IPS-18a (cell line): ENCODE results near the gene ETNK2.

Experiments used
- H3K27ac ChIP-seq: one replicate; pipeline ENCODE4 v1.5.1; 2013; ENCODE audit warnings: low read length
- H3K27me3 ChIP-seq: one replicate; pipeline ENCODE4 v1.6.1; 2013; ENCODE audit warnings: mild to moderate bottlenecking, low read length; ENCODE audit not compliant: control insufficient read depth, insufficient read depth
- H3K36me3 ChIP-seq: one replicate; pipeline ENCODE4 v1.6.1; 2013; ENCODE audit warnings: low read depth, low read length; ENCODE audit not compliant: control insufficient read depth
- H3K4me1 ChIP-seq: one replicate; pipeline ENCODE4 v1.6.1; 2013; ENCODE audit warnings: low read depth, low read length; ENCODE audit not compliant: control insufficient read depth
- H3K4me3 ChIP-seq: one replicate; pipeline ENCODE4 v1.5.1; 2013; ENCODE audit warnings: low read length
- H3K9ac ChIP-seq: one replicate; pipeline ENCODE4 v1.6.1; 2013; ENCODE audit warnings: mild to moderate bottlenecking, low read length, moderate library complexity
- H3K9me3 ChIP-seq: one replicate; pipeline ENCODE4 v1.6.1; 2013; ENCODE audit warnings: low read depth, low read length; ENCODE audit not compliant: control insufficient read depth

ETNK2 gene, protein sequence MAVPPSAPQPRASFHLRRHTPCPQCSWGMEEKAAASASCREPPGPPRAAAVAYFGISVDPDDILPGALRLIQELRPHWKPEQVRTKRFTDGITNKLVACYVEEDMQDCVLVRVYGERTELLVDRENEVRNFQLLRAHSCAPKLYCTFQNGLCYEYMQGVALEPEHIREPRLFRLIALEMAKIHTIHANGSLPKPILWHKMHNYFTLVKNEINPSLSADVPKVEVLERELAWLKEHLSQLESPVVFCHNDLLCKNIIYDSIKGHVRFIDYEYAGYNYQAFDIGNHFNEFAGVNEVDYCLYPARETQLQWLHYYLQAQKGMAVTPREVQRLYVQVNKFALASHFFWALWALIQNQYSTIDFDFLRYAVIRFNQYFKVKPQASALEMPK

DNA sequence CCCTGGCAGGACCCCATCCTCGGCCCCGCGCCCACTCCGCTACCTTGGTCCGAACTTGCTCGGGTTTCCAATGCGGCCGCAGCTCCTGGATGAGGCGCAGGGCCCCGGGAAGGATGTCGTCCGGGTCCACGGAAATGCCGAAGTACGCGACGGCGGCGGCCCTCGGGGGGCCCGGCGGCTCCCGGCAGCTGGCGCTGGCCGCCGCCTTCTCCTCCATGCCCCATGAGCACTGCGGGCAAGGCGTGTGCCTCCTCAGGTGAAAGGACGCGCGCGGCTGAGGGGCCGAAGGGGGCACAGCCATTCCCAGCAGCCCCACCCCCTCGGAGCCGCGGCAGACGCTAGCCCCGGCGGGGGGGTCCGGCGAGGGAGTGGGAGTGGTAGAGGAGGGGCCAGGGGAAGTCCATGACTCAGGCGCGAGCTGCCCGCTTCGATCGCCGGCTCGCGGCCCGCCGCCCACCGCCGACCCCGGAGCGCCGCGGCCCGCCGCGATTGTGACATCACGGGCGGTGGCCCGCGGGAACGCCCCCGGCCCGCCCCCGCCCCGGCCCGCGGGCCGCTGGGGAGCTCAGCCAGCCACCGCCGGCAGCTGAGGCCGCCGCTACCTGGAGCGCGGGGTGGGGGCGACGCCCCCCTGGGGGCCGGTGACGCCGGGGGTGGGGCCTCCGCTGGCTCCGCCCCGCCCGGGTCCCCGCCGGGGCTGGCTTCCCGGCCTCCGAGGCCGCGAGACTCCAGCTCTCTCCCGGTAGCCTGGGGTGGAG, at the start of gene ETNK2:
Gene ETNK2 (minus strand): TSS at position 493 of the 758 bp plus-strand sequence. CDS start 192 bp downstream, at position 301.
- Histone ChIP-seq H3K4me1 (peaks cover 21% of the 10 kb centered on the region), H3K36me3 (no peaks in the 10 kb centered on the region), H3K9me3 (no peaks in the 10 kb centered on the region), H3K27me3 (peaks cover 18% of the 10 kb centered on the region), H3K27ac (no peak within 1 kb of the TSS), H3K4me3 (peak within 1 kb of the TSS; percentile 66), H3K9ac (peak within 1 kb of the TSS; percentile 30)

DNA sequence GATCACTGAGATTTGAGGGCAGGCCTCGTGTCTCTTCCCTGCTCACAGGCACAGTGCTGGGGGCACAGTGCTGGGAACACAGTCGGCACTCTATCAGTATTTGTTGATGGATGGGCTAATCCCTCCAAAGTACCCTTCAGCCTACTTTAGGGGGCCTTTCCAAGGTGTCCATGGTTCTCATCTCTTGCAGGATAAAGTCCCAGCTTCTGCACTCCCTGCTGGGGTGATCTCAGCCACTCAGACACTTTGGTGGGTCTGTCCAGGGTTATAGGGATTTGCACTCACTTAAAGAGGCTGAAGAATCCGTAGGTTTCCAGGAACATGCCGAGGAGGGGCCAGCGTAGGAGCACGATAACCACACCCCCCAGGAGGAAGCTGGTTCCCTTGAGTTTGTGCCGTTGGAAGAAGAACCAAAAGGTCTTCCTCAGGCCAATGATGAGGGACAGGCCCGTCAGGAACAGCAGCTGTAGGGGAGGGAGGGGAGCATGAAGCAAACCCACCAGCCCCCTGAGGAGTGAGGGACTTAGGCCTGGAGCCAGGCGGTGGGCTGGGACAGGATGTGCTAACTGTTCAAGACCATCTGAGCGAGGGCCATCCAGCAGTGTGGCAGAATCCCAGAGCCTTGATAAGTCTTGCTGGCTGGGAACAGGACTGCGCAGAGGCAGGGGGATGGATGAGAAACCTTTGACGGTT, 49.6 kb upstream of the ETNK2 start:
- no peak overlapping the region for H3K9ac ChIP-seq
- no peaks in the 10 kb centered on the region for H3K27me3 ChIP-seq
- no peaks in the 10 kb centered on the region for H3K4me1 ChIP-seq
- no peaks in the 10 kb centered on the region for H3K36me3 ChIP-seq
- no peak overlapping the region for H3K4me3 ChIP-seq
- no peaks in the 10 kb centered on the region for H3K9me3 ChIP-seq
- no peak overlapping the region for H3K27ac ChIP-seq

DNA sequence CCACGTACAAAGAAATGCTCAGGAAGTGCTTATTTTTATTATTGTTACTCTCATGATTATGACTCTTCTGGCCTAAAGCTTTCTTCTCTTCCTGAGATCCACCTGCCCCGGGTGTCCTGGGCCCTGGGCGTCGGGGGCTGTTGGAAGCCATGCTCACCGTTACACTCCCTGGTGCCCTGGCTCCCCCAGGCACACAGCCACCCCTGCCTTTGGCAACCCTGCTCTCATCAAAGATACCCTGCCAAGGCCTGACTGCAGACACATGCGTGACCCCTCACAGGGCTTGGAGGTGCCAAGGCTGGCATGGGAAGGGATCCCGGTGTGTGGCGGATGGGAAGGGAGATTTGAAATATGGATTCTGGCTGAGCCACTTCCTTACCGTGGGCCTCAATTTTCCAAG, 47.7 kb upstream of the ETNK2 start:
- H3K36me3 ChIP-seq = no peaks in the 10 kb centered on the region
- H3K27ac ChIP-seq = no peak overlapping the region
- H3K9me3 ChIP-seq = no peaks in the 10 kb centered on the region
- no peak overlapping the region for H3K4me3 ChIP-seq
- H3K9ac ChIP-seq = no peak overlapping the region
- H3K27me3 ChIP-seq = no peaks in the 10 kb centered on the region
- no peaks in the 10 kb centered on the region for H3K4me1 ChIP-seq

DNA sequence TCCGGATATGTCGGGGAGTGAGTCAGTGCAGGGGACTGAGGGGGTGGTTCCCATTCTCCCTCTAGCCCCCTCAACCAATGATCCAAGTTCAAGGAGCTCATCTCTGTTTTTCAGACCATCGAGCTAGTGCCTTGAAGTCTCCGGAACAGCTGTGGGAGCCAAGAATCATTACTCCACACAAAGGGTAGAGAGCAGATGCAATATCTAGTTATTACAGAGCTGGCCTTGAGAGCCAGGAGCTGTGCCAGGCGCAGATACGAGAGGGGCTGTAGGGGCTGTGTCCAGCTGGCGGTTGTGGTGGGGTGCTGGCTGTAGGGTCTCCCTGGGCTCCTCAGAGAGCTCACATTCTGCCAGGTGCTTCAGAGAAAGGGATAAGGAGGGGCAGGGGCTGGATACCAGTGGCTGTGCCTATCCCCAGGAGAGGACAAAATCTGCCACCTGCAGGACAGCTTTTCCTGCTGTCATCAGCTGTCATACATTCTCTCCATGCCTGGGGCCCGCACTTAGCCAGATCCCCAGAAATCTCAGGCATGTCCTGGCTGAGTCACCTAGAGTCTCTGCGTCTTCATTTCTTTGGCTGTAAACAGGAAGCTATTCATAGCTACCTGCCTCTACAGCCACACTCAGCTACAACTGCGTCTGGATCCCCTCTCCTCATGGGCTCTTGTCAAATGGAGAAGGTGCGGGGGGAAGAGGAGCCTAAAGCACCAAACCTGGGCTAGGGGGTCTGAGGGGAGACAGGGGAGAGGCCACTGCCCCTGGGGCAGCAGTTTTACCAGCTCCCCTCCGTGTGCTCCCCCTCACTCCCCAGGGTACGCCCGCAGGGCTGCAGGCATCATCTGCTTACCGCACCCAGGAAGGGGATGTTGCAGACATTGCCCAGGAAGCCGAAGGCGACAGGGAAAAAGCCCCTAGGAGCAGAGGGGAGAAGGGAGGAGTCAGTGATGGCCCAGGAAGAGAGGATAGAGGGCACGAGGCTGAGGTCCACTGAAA, 46.8 kb upstream of the ETNK2 start:
- no peak overlapping the region for H3K27ac ChIP-seq
- H3K9ac ChIP-seq = no peak overlapping the region
- H3K4me1 ChIP-seq = no peaks in the 10 kb centered on the region
- H3K4me3 ChIP-seq = no peak overlapping the region
- no peaks in the 10 kb centered on the region for H3K27me3 ChIP-seq
- no peaks in the 10 kb centered on the region for H3K9me3 ChIP-seq
- H3K36me3 ChIP-seq = no peaks in the 10 kb centered on the region

DNA sequence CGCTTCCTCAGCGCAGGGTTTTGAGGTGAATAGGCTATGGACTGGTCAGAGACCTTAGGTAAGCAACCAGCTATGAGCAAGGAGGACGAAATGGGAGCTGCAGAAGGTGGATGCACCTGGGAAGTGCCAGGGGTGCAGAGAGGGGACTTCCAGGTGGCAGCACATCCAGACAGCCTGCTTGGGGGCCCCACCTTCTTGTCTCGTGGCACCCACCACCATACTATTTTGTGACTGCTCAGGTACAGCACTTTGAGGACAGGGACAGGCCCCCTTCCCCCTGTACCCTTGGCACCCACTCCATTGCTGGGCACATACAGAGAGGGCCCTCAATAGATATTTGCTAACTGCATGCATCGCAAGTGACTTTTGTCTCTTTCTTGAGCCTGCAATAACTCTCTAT, 45.2 kb upstream of the ETNK2 start:
- Histone ChIP-seq H3K4me3 (no peak overlapping the region), H3K36me3 (no peaks in the 10 kb centered on the region), H3K4me1 (no peaks in the 10 kb centered on the region), H3K27me3 (peaks cover 8% of the 10 kb centered on the region), H3K9ac (no peak overlapping the region), H3K9me3 (no peaks in the 10 kb centered on the region), H3K27ac (no peak overlapping the region)

DNA sequence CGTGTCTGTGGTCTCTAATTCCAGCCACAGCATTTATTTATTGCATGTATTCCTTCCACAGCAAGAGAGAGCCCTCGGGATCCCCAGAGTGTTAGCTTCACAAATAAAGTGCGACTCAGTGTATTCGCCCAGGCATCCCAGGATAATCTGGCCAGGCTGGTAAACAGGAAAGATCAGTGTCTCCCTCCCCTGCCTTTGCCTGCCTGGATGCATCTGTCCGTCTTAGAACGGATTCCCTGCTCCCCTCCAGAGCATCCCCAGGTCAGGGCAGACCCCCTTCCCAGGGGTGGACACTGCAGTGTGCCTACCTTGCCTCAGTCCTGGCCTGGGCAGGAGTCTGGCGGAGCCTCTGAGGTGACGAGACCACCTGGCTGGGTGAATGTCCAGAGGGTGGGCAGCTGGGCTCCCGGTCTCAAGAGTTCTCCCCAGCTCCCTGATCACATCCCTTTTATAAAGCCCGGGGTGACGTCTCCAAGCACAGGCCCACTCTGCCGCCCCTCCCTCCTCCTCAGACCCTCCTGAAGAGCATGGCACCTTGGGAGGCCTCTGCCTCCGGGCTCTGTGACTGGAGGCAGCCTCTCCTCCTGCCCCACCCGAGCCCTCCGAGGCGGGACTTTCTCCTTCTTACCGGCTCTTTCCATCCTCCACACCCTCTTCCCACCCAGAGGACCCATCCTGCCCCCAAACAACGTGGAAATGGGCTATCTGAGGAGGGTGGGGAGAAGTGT, 44.4 kb upstream of the ETNK2 start, which contains the start of gene KISS1:
Gene KISS1 (minus strand): TSS at position 424 of the 728 bp plus-strand sequence. CDS start 3,615 bp downstream, outside the sequence.
- no peak within 1 kb of the TSS for H3K27ac ChIP-seq
- peaks cover 8% of the 10 kb centered on the region for H3K27me3 ChIP-seq
- H3K9ac ChIP-seq = no peak within 1 kb of the TSS
- H3K36me3 ChIP-seq = no peaks in the 10 kb centered on the region
- H3K4me3 ChIP-seq = no peak within 1 kb of the TSS
- no peaks in the 10 kb centered on the region for H3K4me1 ChIP-seq
- no peaks in the 10 kb centered on the region for H3K9me3 ChIP-seq

DNA sequence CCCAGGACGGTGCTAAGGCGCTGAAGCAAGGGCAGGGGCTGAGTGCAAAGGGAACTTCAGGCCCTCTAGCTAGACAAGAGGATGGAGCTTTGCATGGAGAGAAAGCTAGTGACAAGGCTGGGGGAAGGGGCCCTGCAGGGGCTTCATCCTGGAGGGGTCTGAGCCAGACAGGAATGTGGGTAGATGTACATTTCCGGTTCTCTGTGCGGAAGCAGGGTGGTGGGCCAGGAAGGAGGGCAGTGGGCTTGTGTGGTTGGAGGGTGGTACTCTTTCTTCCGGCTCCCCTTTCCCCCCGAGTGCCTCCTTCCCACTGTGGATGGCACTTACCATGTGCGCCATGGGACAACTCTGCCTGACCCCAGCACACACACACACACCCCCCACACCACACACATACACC, 42.9 kb upstream of the ETNK2 start:
- Histone ChIP-seq H3K4me3 (no peak overlapping the region), H3K9me3 (no peaks in the 10 kb centered on the region), H3K36me3 (no peaks in the 10 kb centered on the region), H3K4me1 (no peaks in the 10 kb centered on the region), H3K27me3 (peaks cover 18% of the 10 kb centered on the region), H3K9ac (no peak overlapping the region), H3K27ac (no peak overlapping the region)

DNA sequence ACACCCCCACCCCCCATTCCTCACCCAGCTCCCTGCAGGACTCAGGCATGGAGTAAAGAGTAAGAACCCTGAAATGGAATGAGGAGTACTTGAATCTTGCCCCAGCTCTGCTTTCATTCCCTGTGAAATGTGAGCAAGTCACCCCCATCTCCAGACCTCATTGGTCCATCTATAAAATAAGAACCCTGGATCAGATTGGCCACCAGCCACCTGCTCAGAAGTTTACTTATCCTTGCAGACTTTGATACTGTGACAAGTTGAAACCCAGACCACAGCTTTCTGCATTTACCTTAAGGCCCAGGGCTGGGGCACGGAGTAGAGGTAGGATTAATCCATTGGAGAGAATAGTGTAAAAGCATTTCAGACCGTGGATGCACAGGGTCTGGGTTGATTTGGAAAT, 42.2 kb upstream of the ETNK2 start:
- Histone ChIP-seq H3K4me3 (no peak overlapping the region), H3K36me3 (no peaks in the 10 kb centered on the region), H3K27ac (no peak overlapping the region), H3K9ac (no peak overlapping the region), H3K4me1 (no peaks in the 10 kb centered on the region), H3K9me3 (no peaks in the 10 kb centered on the region), H3K27me3 (peaks cover 25% of the 10 kb centered on the region)

DNA sequence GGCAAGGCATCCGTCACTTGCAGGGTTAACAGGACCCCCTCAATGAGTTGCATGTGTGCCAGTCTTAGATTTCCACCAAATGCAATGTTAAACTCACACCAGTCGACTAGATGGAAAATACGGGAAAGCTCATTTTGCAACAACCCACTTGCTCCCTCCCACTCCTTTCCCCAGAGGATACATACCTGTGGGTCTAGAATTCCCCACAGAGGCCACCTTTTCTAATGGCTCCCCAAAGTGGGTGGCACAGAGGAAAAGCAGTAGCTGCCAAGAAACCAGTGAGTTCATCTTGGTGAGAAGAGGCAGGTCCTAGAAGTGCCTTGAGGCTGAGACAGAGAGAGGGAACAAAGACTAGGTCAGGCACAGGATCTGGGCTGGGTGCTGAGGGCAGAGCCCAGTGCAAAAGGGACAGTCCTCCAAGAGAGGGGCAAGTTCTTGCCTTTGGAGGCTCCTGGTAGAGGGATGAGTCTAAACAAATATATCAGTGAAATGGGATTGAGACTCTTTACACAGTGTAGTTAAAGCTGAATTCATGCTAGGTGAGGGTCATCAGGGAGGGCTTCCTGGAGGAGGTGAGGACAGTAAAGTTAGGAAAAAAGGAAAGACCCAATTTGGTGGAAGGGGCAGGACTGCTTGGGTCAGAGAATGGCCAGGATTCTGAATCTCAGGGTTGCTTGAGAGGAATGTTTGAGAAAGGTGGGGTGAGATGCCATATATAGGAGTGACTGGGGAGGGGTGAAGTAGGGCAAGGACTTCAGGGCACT, 40.9 kb upstream of the ETNK2 start:
- H3K27me3 ChIP-seq = peaks cover 33% of the 10 kb centered on the region
- H3K9me3 ChIP-seq = no peaks in the 10 kb centered on the region
- H3K4me1 ChIP-seq = no peaks in the 10 kb centered on the region
- H3K27ac ChIP-seq = no peak overlapping the region
- no peak overlapping the region for H3K9ac ChIP-seq
- H3K36me3 ChIP-seq = no peaks in the 10 kb centered on the region
- no peak overlapping the region for H3K4me3 ChIP-seq

DNA sequence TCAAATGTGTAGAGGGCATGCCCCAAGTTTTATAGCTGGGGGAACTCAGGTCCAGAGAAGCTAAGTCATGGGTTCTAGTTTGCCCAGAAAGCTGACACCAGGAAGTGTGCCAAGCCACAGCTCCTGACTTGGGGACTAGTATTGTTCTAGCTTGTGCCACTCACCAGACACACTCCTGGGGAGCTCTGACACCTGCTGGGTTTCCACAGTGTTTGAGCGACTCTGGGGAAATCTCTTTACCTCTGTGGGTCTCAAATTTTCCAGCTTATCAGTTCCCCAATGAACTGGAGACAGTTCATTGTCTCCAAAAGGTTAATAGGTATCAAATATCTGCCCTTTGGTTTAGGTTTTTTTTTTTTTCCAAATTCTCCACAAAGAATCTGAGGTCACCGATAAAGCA, 40.2 kb upstream of the ETNK2 start:
- H3K27ac ChIP-seq = no peak overlapping the region
- no peaks in the 10 kb centered on the region for H3K9me3 ChIP-seq
- H3K4me3 ChIP-seq = no peak overlapping the region
- H3K27me3 ChIP-seq = peaks cover 40% of the 10 kb centered on the region
- H3K36me3 ChIP-seq = no peaks in the 10 kb centered on the region
- H3K4me1 ChIP-seq = no peaks in the 10 kb centered on the region
- no peak overlapping the region for H3K9ac ChIP-seq
